Calu3 (cell line): ENCODE measurements around the gene ACAP1. TPM values are rescaled to one million over a fixed set of nuclear protein-coding genes. Genes with fewer than 3 reads are reported as not detected.

Experiments
- BruUV-seq: library from RNA; stranded (reverse); fragments of 400-500 nt; replicated peaks from 2 replicates; lab custom pipeline; 2021; lab: Mats Ljungman, UMichigan
- CTCF ChIA-PET: fragments of 300-600 bp; sonication (Branson Sonifier 250); formaldehyde crosslinking; loops from one replicate; lab custom pipeline; 2022; ENCODE audit warnings: antibody characterized with exemption; lab: Charles Lee
- DNase-seq: peaks from one replicate; pipeline ENCODE4 v3.0.0; 2022
- H3K27ac Mint-ChIP-seq: one replicate; pipeline ENCODE4 v1.8.0; 2022; ENCODE audit warnings: mixed read lengths; ENCODE audit not compliant: unreplicated experiment
- H3K27me3 Mint-ChIP-seq: one replicate; pipeline ENCODE4 v1.8.0; 2022; ENCODE audit warnings: mixed read lengths; ENCODE audit not compliant: unreplicated experiment
- H3K36me3 Mint-ChIP-seq: one replicate; pipeline ENCODE4 v1.8.0; 2022; ENCODE audit warnings: mild to moderate bottlenecking, moderate library complexity, mixed read lengths; ENCODE audit not compliant: insufficient read depth, unreplicated experiment
- H3K4me1 Mint-ChIP-seq: one replicate; pipeline ENCODE4 v1.8.0; 2022; ENCODE audit warnings: mild to moderate bottlenecking, low read depth, mixed read lengths; ENCODE audit not compliant: unreplicated experiment
- H3K4me3 Mint-ChIP-seq: one replicate; pipeline ENCODE4 v1.8.0; 2022; ENCODE audit warnings: mild to moderate bottlenecking, low read depth, moderate library complexity, mixed read lengths; ENCODE audit not compliant: unreplicated experiment
- H3K9me3 Mint-ChIP-seq: one replicate; pipeline ENCODE4 v1.8.0; 2022; ENCODE audit warnings: low read depth, mixed read lengths; ENCODE audit not compliant: unreplicated experiment
- CTCF ChIP-seq: fragments of 200-600 bp; IDR thresholded peaks from one replicate; pipeline ENCODE4 v1.8.0; 2022; ENCODE audit warnings: antibody characterized with exemption; ENCODE audit not compliant: unreplicated experiment
- intact Hi-C: fragments of 100-400 bp; cut with micrococcal nuclease; formaldehyde crosslinking; loops from one replicate; pipeline ENCODE4 v1.10.0; 2022; ENCODE audit not compliant: unreplicated experiment
- total RNA-seq: library from RNA; stranded (reverse); gene quantifications from 2 replicates; pipeline ENCODE4 v1.2.3, GENCODE V29; 2022

ACAP1 gene
- total RNA-seq, 1 experiment from 2014 or later, result not detected

GRCh38 chr17:7380321-7380720 lies 44.0 kb downstream of the ACAP1 start:
- TF ChIP-seq CTCF, result no peak
- Mint-ChIP-seq H3K4me3 (peak overlapping the region; percentile 87), H3K27me3 (no peaks in the 10 kb centered on the region), H3K4me1 (peaks cover 8% of the 10 kb centered on the region), H3K36me3 (peaks cover 32% of the 10 kb centered on the region), H3K9me3 (no peaks in the 10 kb centered on the region), H3K27ac (peak overlapping the region; percentile 64)
- intact Hi-C loops, result no loop called here
- DNase-seq, result no peak
- CTCF ChIA-PET, result interaction anchor here (0.8 kb wide), 1 partner anchor 24 kb away, joined by 4 read pairs; no protein-coding TSS in a partner anchor
- no TSS peak for BruUV-seq

- peak; percentile 52 for DNase-seq
- CTCF ChIA-PET, result interaction anchor here (0.8 kb wide), 1 partner anchor 25 kb away, joined by 4 read pairs; no protein-coding TSS in a partner anchor
- intact Hi-C loops, result no loop called here
- H3K9me3 Mint-ChIP-seq, result no peaks in the 10 kb centered on the region
- H3K4me1 Mint-ChIP-seq, result peaks cover 8% of the 10 kb centered on the region
- peak within 1 kb of the TSS; percentile 87 for H3K4me3 Mint-ChIP-seq
- no peak for TF ChIP-seq CTCF
- no TSS peak for BruUV-seq
- H3K27ac Mint-ChIP-seq, result peak within 1 kb of the TSS; percentile 64
- no peaks in the 10 kb centered on the region for H3K27me3 Mint-ChIP-seq
- peaks cover 37% of the 10 kb centered on the region for H3K36me3 Mint-ChIP-seq
Measured at GRCh38 chr17:7380855-7381683, 44.7 kb downstream of the ACAP1 start, which contains the start of gene TNK1. TSS of gene TNK1 (plus strand) at chr17:7381089. CDS start at chr17:7382927, 1,838 bp downstream.

- Mint-ChIP-seq H3K27ac (no peak overlapping the region), H3K36me3 (peaks cover 45% of the 10 kb centered on the region), H3K4me1 (peaks cover 8% of the 10 kb centered on the region), H3K4me3 (no peak overlapping the region), H3K9me3 (no peaks in the 10 kb centered on the region), H3K27me3 (no peaks in the 10 kb centered on the region)
- no TSS peak for BruUV-seq
- intact Hi-C loops, result no loop called here
- no peak for DNase-seq
- CTCF ChIA-PET, result no interaction called here
- TF ChIP-seq CTCF, result no peak
Measured at GRCh38 chr17:7382901-7383300, 46.6 kb downstream of the ACAP1 start.

GRCh38 chr17:7383371-7383741 lies 47.0 kb downstream of the ACAP1 start:
- DNase-seq, result no peak
- no peak overlapping the region for H3K4me3 Mint-ChIP-seq
- no peak overlapping the region for H3K27ac Mint-ChIP-seq
- CTCF ChIA-PET, result no interaction called here
- intact Hi-C loops, result no loop called here
- H3K4me1 Mint-ChIP-seq, result peaks cover 8% of the 10 kb centered on the region
- H3K9me3 Mint-ChIP-seq, result no peaks in the 10 kb centered on the region
- peaks cover 45% of the 10 kb centered on the region for H3K36me3 Mint-ChIP-seq
- H3K27me3 Mint-ChIP-seq, result no peaks in the 10 kb centered on the region
- no TSS peak for BruUV-seq
- no peak for TF ChIP-seq CTCF
